Kidney capillary endothelial cell (primary cell): ENCODE results near the gene MAEA.
"Not testable (repeated sequence)": the region's sequence is repeated elsewhere in the genome, so short reads cannot be mapped to it uniquely, and the experiment has no call there.

Experiments used
- DNase-seq: peaks from one replicate; pipeline ENCODE4 v3.0.0-alpha.2; 2018; ENCODE audit warnings: low spot score

The MAEA gene

GRCh38 chr4:1321946-1322650 is 32.4 kb downstream of the MAEA start:
- no peak for DNase-seq

DNA sequence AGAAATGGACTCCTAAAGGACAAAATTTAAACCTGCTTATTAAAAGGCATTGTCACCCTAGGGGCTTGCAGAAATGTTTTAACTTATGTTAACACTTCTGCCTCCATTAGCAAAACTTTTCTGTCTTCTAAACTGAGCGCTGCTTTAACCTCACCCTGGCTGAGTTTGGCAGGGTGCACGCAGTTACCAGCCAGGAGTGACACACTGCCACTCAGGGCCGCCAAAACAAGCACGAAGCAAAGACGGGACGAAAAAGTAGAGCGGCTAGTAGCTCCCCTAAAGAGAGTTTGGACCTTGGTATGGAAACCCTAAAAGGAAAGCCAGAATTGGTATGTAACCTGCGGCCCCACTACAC is 33.6 kb downstream of the MAEA start:
- DNase-seq: no peak

- no peak for DNase-seq
Measured at GRCh38 chr4:1323635-1324442, 34.1 kb downstream of the MAEA start.

DNA sequence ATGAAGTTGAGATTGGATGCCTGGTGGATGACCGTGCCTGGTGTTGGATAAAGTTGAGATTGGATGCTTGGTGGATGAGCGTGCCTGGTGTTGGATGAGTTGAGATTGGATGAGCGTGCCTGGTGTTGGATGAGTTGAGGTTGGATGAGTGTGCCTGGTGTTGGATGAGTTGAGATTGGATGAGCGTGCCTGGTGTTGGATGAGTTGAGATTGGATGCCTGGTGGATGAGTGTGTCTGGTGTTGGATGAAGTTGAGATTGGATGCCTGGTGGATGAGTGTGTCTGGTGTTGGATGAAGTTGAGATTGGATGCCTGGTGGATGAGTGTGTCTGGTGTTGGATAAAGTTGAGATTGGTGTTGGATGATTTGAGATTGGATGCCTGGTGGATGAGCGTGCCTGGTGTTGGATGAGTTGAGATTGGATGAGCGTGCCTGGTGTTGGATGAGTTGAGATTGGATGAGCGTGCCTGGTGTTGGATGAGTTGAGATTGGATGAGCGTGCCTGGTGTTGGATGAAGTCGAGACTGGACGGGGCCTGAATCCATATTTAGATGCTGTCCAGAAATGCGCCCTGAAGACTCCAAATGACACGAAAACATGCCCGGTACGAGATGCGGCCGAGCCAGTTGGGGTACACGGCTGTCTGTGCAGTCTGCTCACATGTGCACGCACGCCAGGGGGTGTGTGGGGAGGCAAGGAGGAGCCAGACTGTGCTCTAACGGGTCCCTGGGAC is 34.9 kb downstream of the MAEA start:
- DNase-seq: not testable (repeated sequence)

DNA sequence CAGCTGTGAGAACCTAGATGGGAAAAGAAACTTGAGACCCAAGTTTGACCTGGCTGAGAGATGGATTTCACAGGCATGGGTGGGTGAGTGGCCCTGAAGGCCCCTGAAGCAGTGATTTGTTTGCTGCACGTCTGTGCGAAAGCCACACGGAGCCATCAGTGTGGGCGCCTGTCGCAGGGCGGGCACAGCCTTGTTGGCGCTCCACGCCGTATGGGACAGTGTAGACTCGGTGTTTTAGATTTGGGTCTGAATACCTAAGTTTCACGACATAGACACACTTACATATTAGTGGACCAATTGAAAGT is 35.4 kb downstream of the MAEA start:
- DNase-seq: no peak

- no peak for DNase-seq
Measured at GRCh38 chr4:1325681-1326635, 36.3 kb downstream of the MAEA start.

DNA sequence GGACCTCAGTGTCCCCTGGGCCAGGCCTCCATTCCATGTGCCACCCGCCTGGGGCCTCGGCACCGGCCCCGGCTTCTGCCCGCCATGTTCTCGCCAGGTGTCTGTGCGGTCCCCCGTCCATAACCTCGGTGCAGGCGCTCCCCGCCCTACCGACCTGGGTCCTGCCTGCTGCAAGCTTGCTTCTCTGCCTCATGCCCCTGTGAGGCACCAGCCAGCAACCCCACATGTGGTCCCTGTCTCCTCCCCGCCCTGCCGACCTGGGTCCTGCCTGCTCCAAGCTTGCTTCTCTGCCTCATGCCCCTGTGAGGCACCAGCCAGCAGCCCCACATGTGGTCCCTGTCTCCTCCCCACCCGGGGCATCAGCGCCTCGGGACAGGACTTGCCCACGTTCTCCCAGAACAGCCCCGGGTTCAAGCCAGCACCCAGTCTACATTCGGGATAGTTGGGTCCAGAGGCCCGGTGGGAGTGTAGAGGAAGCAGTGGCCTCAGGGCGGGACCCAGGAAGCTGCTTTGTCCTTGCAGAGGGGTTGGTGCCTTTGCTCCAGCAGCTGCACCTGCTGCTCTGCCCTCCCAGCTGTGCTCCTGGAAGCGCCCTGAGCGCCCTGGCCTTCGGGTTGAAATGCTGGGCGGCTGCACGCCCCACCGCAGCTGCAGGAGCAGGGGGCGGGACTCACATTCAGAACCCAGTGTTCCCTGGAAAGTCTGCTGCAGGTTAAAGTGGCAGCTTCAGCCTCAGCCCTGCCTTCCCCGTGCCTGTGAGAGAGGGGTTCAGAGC is 37.2 kb downstream of the MAEA start:
- DNase-seq: no peak

GRCh38 chr4:1327526-1328266 is 38.0 kb downstream of the MAEA start:
- DNase-seq: no peak

DNA sequence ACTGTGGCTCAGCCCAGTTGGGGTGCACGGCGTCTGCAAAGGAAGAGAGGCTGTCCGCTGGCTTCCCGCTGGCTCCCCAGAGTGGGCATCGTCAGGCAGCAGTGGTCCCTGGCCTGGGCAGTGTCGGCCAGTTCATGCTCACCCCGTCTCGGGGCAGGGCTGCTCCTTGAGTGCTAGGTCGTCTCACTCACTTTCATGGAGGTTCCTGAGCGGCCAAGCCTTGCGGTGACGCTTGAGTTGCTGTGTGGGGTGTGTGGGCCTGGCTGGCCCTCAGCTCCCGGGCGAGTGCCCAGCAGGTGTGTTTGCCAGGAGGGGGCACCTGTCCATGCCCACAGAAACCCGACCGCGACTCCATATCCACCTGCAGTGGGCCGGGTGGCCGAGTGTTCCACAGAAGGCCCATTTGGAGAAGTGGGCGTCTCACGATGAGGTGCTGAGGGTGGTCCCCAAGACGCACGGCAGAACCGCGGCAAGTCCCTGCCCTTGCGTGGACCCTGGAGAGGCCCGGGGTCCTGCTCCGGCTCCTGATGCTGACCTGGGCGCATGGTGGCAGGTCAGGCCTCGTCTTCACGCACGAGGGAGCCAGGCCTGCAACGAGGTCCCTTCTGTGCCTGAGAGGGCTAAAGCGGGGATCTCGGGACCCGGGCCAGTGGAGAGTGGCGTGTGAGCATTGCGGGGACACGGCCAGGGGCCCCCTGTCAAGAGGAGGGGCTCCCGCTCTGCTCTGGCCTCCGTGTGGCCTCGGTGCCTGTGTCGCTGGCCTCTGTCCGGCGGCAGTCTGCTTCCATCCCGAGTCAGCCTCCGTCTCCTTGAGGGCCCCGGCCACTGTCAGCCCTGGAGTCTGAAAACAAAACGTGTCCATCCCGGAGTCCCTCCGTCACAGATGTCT is 38.8 kb downstream of the MAEA start:
- DNase-seq: no peak

GRCh38 chr4:1329408-1330371 is 40.0 kb downstream of the MAEA start:
- DNase-seq: no peak

DNA sequence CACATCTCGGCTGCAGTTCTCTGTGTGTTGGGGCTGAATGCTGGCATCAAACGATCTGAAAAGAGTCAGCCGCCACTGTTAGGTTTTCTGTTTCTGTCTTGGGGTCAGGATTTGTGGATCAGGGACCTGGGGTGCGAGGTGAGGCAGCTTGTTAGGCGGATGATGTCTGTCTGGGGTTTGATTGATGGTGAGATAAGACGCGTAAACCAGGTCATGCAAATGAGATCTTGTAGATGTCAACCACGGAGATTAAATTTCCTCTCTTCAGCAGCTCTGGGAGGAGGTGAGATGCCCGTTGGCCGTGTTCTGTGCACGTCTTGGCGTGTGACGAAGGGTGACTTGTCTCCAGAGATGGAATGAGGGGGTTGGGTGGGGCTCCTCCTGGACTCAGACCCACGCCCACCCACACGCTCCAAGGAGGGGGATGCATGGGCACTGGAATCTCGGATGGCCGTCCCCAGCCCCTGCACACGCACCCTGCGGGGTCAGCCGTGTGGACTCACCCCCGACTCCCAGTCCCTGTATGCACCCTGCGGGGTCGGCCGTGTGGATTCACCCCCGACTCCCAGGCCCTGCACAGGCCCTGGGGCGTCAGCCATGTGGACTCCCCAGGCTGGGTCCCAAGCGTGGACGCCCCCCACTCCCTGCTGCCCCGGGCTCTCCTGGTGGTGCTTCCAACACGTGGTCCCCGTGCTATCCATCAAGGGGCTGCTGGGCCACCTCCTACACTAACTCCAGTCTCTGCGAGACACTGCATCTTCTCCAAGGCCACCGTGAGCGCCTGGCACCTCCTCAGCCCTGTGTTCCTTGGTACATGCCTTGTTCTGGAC is 41.3 kb downstream of the MAEA start:
- no peak for DNase-seq

DNA sequence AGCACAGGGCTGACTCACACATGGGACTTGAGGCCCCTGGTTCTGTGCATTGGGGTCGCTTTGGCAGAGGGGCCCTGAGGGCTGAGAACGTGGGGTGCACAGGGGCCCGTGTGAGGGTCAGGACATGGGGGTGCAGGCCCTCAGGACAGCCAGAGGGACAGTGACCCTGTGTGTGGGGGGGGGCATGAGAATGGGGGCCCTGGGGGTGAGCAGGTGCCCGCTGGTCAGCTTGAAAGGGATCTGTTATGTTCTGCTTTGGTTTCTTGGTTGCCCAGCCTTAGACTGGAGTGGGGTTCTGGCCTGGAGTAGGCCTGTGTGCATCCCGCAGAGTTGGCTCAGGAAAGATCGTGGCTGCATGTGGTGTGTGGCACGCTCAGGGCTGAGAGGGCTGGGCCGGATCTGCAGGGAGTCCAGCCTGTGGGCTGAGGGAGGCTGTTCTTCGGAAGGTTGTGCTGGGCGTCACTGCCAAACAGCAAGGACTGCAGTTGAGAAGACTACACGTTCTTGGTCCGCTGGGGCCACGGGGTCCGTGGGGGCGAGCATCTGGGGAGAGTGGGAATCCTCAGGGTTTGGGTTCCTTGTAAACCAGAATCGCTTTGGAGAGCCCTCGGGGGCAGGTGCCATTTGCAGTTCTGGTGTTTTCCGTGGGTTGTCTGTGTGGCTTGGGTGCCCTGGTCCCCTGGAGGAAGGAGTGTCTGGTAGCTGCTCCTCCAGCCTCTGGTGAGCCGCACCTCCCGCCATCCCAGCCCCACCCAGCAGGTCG is 42.1 kb downstream of the MAEA start:
- no peak for DNase-seq

DNA sequence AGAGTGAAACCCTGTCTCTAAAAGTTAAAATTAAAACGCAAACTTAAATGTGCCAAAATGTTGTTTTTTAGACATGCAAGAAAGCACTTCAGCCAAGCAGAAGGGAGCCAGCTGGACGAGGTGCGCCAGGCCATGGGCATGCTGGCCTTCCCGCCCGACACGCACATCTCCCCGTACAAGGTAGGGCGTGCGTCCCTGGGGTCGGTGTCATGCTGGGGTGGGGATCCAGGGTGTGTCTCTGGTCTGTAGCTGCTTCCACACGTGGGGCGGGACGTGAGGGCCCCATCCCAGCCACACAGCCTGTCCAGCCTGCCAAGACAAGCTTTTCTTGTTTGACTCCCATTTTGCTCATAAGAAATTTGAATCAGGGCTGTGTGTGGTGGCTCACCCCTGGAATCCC is 43.0 kb downstream of the MAEA start:
- no peak for DNase-seq

- no peak for DNase-seq
Measured at GRCh38 chr4:1333256-1333655, 43.6 kb downstream of the MAEA start.

DNA sequence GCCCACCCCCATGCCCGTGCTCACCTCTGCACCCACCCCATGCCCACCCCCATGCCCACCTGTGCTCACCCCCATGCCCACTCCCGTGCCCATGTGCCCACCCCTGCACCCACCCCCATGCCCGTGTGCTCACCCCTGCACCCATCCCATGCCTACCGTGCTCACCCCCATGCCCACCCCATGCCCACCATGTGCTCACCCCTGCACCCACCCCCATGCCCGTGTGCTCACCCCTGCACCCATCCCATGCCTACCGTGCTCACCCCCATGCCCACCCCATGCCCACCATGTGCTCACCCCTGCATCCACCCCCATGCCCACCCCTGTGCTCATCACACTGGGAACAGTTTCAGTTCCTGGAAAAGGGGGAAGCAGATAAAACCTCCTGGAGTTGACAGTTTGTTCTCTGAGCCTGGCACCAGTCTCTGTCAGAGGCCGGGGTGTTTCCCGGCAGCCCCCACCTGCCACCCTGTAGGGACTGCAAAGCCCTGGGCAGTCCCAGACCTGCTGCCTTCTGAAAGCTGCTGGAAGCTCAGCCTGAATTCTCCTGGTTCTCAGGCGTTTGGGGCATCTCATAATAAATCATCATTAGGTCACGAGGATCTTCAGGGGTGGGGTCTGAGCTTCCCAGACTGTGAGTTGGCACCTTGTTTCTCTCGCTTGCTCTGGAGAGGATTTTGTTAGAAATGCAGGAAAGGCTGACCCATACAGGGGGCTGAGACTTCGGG is 44.3 kb downstream of the MAEA start:
- DNase-seq: not testable (repeated sequence)

DNA sequence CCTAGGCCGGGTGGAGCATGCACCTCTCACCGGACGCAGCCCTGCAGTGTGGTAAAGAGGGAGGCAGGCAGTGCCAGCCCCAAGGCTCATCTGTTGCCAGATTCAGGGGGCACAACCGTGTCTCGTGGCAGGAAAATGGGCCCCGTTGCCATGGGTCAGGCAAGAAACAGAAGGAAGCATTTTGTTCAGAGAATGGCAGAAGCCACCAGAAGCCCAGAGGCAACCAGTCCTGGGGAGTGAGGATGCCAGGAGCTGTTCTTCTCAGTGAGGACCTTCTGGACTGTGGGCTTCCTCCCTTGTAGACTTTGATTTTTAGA is 44.8 kb downstream of the MAEA start:
- no peak for DNase-seq
